ENCODE data around the gene MACROH2A1.

The MACROH2A1 gene

DNA sequence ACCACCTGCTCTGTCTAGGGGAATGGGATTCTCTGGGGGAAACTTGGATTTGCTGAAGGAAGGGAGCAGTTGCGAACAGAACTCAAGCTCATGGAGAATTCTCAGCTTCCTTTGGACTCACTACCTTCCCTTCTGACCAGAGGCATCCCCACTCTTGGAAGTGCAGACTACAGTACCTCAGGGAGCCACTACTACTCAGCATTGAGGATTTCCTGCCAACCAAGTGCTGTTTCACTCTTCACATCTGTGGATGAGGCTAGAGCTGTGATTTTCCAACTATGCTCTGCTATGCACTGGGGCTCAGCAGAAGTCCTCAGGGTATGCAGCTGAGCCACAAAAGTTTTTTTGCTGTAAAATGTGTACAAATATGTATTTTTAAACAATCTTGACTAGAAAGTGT lies 43.9 kb downstream of the MACROH2A1 start:
- no peak for DNase-seq (ENCODE audit: low read depth)

DNA sequence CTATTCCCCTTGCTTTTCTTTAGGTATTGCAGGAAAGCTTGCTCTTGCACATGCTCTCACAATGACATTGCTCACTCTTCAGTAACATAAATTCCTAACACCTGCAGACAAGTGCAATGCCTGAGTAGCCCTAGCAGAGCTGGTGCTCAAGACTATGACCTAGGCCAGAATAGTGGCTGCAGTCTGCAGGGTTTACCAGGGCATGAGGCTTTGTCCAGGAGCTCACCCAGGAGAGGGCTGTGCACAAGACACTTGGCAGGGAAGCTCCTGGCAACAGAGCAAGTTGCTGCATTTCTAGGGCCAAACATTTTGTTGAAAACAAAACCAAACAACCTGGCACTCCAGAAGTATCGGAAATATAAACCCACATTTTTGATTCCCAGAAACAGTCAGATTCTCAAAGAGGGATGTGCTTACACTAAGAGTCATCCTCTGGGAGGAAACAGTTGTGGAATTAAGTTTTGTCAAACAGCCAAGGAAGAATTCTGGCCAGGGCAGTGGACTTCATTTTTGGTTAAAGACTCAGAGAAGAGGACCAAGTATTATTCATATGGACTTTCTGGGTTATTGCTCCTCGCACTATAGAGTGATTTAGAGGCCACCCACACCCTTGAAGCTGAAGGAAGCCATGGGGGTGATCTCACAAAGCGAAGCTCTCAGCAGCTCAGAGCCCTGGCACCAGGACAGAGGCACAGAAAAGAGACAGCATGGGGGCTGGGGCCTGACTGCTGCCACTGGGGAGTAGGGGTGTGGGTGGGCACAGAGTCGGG lies 44.9 kb downstream of the MACROH2A1 start:
- DNase-seq (ENCODE audit: low read depth) = no peak

DNA sequence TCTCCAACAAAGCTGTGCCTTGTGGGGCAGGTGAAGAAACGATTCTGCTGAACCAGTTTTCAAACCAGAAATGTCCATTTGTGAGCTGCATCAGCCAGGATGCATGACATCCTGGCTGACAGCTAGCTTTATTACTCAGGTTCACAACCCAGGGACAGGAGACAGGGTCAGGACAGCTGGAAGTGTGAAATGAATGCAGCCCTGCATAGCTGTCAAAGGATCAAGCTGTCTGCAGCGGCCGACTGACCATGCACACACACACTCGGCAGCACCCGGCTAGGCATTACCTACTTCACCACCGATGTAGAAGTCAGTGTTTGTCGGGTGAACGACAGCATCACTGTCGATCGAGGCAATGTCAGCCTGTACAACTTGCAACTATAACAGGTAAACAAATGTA lies 48.5 kb downstream of the MACROH2A1 start:
- DNase-seq (ENCODE audit: low read depth) = no peak

DNA sequence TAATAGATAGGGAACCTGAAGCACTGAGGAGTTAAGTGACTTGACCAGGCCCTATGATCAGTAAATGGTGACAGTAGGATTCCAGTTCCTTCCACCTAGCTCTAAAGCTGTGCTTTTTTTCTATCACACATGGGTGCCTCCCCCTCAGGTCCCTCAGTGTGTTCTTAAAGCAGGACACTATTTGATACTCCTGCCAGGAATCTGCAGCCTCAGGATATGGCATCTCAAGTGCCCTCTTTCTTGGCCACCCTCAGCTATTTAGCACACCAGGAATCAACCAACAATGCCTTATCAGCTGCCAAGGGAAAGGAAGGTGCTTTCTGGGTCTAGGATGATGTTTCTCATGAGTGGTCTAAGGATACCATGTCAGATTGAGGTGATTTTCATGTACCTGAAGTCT lies 49.1 kb downstream of the MACROH2A1 start:
- DNase-seq (ENCODE audit: low read depth) = no peak

DNA sequence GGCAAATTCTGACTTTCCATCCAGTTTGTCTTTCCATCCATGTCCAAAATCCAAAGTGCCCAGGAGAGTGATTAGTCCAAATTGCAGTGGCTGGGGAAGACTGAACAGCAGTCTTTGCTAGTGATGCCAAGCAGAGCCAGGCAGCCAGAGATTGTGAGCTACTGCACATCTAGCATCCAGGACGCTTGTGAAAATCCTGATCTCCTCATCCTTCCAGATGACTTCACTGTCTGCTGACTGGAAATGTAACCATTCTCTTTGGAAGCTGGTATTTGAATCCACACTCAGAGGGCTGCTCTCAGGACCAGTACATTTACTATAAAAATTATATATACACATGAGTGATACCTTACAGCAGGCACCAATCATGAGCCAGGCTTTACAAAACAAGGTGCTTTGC lies 49.6 kb downstream of the MACROH2A1 start:
- DNase-seq (ENCODE audit: low read depth) = no peak

DNA sequence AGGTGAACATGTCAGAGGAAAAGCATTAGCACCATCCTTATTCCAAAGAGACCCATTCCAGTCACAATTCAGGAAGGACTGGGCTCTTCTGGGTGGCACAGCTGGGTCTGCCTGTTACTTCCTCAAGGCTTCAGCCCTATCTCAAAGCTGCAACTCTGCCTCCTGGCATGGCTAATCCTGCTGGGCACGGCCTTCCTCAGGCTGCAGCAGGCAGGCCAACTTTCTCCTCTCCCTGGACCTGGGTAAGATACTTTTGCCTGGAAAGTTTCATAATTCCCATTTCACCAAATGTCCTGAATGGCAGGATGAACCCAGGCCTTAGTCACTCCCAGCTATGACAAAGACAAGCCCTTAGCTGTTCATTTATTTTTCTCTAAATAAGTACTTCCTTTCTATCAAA lies 50.1 kb downstream of the MACROH2A1 start:
- no peak for DNase-seq (ENCODE audit: low read depth)

DNA sequence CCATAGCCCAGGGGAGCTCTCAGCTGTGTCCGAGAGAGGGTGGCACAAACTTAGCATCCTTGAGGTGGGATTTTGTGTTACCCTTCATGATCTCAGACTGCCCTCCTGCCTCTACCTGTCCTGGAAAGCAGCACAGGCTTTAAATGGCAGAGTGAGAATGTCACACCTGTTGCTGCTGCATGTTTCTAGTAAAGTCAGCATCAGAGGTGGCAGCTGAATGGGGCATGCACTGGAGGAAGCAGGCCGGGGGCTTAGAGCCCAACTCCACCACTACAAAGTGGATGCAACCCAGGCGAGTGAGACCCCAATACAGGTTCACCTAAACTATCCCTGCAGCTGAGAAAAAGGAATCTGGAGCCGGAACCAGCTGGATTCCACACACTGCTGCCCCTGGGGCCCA lies 51.6 kb downstream of the MACROH2A1 start:
- DNase-seq (ENCODE audit: low read depth) = no peak

DNA sequence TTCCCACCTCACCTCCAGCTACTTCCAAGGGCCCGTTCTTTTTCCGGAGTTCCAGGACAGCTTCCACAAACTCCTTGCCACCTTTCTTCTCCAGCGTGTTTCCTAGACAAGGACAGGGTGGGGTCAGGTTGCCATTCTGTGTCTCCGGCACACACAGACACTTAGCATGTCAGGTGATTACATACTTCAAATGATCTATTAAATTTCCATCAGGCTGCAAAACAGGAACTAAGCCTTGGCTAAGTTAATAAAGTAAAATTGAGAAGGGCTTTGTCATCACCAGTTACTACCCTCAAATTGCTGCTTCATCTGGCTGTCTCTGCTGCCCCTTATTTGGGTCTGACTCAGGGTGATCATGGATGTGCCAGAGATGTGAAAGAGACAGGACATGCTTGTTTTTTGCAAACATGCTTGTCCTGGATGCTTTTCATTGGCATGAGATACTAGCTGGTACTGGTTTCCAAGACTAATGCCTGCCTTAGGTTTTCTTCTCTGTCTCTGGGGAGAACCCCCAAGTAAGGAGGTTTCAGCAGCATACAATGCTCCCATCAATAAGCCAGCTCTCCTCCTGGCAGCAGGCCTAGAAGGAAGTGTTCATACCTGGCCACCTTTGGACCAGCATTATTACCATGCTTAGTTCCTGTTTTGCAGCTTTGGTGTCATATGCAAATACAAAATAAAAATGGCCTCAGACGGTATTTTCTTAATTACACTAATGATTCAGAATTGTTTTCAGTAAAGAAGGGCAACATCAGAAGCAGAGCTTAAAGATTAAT lies 52.9 kb downstream of the MACROH2A1 start:
- DNase-seq (ENCODE audit: low read depth) = no peak

DNA sequence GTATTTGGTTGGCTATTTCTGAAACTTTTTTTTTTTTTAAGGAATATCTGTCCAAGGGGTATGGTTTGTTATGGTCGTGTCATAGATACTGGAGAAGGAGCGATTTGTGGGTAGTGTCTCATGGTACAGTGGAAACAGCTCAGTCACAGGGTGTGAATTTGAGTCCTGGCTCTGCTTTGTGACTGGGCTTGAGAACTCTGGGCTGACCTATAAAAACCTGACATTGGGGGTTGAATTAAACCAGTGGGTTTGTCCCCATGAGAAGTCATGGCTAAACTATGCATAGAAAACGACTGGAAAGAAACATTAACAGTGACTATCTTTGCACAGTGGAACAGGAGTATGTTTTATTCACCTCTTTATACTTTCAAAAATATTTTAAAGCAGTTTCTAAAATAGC lies 54.7 kb downstream of the MACROH2A1 start:
- no peak for DNase-seq (ENCODE audit: low read depth)

DNA sequence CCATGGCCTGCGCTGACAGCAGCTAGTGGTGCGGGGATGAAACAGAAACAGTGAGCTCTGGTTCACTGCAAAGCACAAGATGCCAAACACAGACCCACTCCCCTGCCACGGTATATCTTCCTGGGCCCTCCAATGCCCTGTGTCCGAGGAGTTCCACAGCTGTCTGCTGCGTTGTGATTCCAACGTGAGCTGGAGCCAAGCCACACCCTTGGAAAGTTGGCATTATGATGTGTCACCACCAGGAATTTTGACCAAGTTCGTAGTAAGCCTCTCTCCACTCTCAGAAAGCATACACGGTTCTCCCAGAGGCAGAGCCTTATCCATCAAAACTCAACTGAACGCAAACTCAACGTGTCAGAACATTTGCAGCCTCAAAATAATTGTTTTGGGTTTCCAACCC lies 55.6 kb downstream of the MACROH2A1 start:
- no peak for DNase-seq (ENCODE audit: low read depth)

DNA sequence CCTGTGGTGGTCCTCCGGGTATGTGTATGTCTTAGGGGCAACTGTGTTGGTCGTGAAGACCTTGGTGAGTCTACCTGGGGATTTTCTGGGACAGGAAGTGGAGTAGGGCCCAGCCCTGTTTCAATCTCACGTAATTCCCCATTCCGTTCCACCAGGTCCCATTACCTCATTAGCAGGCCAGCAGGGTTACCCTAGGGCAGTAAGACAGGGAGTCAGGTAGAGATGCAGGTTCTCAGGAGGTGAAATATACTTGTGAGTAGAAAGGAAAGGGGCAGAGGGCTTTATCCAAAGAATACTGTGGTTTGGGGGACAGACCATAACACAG lies 56.5 kb downstream of the MACROH2A1 start:
- DNase-seq (ENCODE audit: low read depth) = no peak

DNA sequence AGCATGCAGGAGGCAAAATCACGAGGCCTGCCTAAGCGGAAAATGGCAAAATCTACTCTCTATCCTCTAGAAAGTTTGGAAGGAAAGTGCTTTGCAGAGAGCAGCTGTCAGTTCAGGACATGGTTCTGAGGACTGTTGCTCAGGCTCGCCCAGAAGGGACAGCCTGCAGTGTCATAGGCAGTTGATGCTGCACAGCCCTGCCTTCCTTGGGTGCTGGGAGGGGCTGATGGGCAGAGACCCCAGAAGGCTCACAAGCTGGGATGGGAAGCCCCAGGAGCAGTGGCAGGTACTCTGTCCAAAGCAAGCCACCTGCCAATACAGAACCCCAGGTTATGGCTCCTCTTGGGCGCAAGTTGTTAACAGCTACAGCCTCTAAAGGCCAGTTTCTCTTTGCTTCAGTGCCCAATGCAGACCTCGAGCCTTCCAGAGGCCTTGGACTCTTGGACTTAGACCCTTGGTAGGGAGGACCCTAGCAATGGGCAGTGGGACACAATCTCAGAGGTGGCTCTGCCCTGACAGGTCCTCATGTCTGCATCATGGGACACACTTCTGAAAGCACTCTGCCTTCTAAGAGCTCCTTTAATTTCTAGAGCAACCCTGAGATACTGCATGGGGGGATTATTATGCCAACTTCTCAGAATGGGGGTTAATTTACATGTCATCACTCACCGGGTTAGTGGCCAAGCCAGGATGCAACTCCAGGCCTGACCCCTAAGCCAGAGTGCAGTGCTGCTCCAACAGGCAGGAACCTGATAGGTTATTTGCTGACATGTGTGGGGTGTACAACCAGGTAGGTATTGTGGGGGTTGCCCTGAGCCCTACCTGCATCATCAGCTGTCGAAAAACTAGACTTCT lies 57.1 kb downstream of the MACROH2A1 start:
- no peak for DNase-seq (ENCODE audit: low read depth)

DNA sequence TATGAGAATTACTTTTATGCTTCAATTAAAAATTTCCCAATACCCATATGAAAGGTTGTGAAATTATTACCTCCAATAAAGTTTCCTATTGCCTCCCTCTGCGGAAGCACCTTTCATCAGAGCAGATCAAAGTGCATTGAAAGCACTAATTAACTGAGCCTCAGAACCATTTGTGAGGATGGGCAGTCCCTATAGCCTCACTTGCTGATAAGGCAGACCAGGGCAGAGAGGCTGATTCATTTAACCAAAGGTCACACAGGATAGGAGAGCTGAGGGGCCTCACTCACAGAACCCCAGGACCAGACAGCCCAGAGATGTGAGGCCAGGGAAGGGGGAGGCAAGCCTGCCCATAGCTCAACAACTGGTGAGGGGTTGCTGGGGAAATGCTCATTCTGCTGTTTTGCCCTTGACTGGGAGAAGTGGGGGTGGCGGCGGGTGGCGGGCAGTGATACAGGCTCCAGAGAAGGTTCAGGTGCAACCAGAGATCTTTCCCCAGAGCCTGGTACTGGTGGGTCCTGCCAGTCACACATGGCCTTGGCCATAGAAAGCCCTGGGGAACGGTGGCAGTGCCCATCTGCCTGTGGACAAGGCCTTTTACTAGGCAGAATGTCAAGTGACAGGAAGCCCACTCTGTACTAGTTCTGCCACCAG lies 57.9 kb downstream of the MACROH2A1 start:
- no peak for DNase-seq (ENCODE audit: low read depth)

DNA sequence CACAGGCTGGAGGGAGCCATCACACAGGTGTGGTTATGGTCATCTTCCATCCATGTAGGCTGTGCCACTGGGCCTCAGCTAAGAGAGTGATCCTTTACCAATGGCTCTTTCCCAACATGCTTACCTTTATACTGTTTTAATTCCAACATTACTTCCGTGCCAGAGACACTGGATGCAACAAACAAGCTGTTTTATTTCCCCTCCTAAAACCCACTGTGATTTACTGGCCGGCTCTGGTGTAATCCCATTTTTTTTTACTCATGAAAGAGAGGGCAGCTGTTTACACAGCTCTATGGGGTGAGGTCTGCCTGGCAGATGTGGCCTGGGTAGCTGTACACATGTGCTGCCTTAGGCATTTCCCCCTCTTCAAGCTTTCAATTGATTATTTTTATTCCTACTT lies 58.5 kb downstream of the MACROH2A1 start:
- no peak for DNase-seq (ENCODE audit: low read depth)

DNA sequence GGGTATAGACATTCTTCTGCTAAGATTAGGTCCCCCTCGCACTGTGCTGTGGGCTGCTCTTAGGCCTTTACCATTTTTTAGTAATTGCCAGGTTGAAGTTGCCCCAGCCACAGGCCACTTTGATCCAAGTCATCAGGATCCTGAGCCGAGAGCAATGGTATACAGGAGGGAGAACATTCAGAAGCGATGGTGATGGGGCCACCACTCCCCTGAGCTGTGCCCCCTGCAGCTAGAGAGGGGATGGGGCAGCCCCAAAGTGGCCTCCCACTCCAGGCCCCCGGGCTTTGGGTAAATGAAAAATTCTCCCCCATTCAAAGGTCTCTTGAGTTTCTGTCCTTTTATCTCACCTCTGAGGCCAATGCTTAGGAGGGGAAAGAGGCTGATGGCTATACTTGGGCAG lies 59.4 kb downstream of the MACROH2A1 start:
- DNase-seq (ENCODE audit: low read depth) = no peak

DNA sequence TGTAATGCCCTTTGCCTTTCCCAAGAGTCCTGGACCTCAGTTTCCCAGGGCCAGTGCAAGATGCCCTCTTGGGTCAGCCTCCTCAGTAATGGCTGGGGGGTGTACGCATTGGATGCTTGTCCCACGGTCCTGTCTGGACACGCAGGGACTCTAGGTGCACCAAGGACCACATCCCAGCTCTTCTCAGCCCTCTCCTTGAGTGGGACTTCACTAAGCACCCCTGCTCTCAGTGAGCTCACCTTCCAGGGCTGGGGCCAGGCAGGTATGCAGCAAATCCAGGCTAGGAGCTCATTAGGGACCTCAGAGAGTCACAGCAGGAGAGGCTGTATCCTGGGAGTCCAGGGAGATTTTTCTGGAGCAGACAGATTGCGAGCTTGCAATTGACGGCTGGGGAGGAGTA lies 59.8 kb downstream of the MACROH2A1 start:
- no peak for DNase-seq (ENCODE audit: low read depth)

DNA sequence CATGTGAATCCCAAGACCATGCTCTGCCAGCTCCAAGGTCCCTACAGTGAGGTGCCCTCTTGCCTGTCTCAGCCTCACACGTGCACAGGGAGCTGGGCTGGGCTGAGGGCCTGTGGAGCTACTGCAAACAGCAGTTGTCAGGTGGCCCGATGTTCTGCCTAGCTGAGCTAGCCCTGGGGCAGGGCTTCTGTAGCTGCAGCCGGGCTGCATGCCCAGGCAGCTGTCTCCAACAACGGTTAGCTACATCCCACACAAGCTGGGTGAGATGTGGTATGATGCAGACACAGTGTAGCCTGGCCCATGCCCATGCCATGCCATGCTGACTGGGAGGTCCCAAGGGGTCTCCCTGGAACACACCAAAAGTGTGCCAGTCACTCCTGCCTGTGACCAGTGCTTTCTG lies 62.0 kb downstream of the MACROH2A1 start:
- DNase-seq (ENCODE audit: low read depth) = no peak

DNA sequence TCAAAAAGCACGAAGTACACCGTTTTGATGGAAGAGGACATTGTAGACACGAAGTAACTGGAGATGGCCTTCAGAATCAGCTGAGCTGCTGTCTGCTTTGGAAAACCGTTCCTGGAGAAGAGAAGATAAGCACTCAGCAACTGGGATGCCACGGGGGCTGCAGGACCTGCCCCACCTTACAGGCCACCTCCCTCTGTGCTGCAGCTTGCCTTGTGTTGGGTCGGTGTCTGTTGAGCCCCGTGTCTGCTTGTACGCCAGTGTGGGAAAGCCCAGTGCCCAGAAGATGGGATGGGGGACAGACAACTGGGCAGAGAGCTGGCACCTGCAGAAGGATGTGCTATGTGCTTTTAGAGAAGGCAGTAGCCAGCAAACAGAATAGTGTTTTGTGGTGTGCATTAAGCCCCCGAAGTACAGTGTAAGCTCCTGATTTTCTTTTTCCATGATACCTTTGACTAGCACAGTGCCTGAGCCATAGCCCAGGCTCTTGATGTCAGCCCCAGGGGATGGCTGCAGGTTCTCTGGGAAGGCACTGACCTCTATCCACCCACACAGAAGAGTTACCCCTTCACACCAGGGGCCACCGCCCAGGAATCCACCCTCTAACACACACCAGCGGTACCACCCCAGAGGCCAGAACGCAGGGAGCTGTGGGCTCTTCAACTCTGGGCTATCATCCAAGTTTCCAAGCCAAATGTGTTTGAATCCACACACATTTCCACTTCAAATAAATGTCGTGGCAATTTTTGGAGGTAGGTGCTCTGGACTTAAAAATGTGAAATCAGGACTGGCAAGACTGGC lies 63.8 kb downstream of the MACROH2A1 start:
- no peak for DNase-seq (ENCODE audit: low read depth)

DNA sequence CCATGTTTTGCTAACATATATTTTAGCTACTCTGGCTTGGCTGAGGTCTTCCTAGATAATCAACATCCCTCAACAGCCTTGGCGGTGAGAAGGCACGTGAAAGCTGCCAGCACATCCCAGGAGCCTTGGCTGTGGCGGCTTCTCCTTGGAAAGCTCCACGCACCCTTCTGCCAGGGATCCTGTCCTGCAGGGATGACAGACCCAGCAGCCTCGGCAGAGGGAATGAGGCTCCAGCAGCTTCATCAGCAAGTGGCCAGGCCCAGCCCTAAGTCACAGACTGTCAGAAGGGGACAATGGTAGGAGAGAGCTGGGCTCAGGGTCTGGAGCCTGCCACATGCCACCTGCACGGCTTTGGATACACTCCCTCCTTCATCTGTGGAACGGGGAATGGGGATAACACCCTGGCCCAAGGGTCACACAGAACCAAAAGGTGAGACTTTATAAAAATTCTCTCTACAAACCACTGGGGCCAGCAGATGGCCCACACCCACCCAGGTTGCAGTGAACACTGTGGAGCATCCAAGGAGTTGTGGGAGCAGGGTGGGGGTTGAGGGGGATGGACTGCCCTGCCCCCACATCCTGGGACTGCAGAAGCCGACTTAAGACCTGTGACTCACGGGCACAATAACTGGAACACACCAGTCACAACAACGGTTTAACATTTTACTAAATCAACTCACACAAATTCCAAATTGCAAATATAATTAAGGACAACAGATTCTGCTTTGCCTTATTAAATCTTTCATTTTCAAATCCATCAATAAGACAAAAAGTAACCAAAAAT lies 65.1 kb downstream of the MACROH2A1 start:
- no peak for DNase-seq (ENCODE audit: low read depth)

DNA sequence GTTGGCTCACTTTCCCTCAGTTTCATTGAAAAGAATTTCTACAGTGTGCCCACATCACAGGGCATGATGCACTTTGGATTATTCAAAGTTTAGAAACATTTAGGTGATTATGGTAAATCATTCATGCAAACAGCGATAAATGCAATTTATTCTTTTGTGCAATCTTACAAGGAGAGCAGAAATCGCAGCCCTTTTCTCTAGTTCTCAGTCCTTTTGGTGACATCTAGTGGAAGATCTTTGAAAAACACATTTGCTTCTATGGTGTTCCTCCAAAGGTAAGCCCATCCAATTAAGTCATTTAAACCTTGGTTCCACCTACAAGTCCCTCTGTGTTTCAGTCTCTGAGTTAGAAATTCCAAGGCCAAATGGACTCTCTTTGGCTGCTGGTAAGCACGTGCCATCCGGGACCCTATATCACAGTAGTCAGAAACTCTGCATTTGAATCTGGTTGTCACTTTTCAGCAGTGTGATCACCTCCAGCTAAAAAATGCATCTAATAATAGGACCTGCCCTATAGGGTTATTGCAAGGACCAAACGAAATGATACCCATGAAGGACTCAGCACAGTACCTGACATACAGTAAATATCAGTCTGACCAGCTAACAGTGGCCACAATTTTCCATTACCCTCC lies 66.4 kb downstream of the MACROH2A1 start:
- no peak for DNase-seq (ENCODE audit: low read depth)
